DND-41 (cell line): ENCODE results near the gene GRM5.

ENCODE experiments used
- EZH2 ChIP-seq: IDR thresholded peaks from 3 replicates; pipeline ENCODE4 v1.6.1; 2012; ENCODE audit warnings: borderline replicate concordance, low read depth, mild to moderate bottlenecking, moderate library complexity, low read length, inconsistent platforms; ENCODE audit not compliant: severe bottlenecking
- TF ChIP-seq, protein P1 (sequence below): IDR thresholded peaks from 2 replicates; pipeline ENCODE4 v1.5.1; 2012; ENCODE audit warnings: borderline replicate concordance, low read length, moderate library complexity, mild to moderate bottlenecking; ENCODE audit not compliant: poor library complexity, severe bottlenecking; ENCODE audit errors: extremely low read depth

DNA sequence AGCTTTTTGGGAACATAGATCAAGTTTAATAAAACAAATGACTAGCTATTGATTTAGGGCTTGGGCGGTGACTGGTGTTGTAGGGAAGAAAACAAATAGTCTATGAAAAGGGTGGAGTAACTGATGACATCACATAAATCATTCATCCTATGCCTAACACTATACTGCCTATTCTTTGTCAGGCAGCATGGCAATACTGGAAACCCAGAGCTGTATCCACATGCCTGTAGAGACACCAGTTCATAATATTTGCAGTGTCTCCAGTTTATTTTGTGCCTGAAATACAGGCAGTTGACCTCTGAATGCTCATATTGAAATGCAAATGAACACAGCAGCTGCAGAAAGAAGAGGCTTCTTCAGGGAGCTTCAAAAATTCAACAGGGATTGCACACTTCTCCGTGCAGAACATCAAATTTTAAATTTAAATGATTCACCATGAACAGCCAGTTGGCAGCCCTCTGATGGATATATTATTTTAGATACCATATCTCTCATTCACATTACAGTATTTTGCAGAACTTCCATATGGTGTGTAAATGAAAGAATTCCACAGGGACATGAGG lies 445.1 kb downstream of the GRM5 start:
- TF ChIP-seq, protein P1, sequence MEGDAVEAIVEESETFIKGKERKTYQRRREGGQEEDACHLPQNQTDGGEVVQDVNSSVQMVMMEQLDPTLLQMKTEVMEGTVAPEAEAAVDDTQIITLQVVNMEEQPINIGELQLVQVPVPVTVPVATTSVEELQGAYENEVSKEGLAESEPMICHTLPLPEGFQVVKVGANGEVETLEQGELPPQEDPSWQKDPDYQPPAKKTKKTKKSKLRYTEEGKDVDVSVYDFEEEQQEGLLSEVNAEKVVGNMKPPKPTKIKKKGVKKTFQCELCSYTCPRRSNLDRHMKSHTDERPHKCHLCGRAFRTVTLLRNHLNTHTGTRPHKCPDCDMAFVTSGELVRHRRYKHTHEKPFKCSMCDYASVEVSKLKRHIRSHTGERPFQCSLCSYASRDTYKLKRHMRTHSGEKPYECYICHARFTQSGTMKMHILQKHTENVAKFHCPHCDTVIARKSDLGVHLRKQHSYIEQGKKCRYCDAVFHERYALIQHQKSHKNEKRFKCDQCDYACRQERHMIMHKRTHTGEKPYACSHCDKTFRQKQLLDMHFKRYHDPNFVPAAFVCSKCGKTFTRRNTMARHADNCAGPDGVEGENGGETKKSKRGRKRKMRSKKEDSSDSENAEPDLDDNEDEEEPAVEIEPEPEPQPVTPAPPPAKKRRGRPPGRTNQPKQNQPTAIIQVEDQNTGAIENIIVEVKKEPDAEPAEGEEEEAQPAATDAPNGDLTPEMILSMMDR: no peak
- TF ChIP-seq EZH2: no peak
